Left lung (tissue), 10 donors: ENCODE measurements around the gene FRY. TPM values are rescaled to one million over a fixed set of nuclear protein-coding genes. Genes with fewer than 3 reads are reported as not detected.

Experiments
- ATAC-seq: fragments of 200-7000 bp; cut with Tn5 transposase; one replicate; pipeline ENCODE4 v1.9.1; 2020; ENCODE audit warnings: moderate library complexity
- DNase-seq, 4 donors: peaks; one replicate each; pipeline ENCODE4 v3.0.0-alpha.2; 2013 to 2020
- H3K27ac ChIP-seq, 2 donors: fragments of 200-600 bp; sonication (generic) in 1 of 2; one replicate each; pipeline versions ENCODE4 v1.5.0 to v1.8.0; 2020 to 2021
- H3K27me3 ChIP-seq, 2 donors: fragments of 200-600 bp; sonication (generic) in 1 of 2; one replicate each; pipeline versions ENCODE4 v1.5.0 to v1.8.0; 2020 to 2021
- H3K36me3 ChIP-seq, 2 donors: fragments of 200-600 bp; sonication (generic) in 1 of 2; one replicate each; pipeline versions ENCODE4 v1.5.0 to v1.8.0; 2020 to 2021
- H3K4me1 ChIP-seq, 2 donors: fragments of 200-600 bp; one replicate each; pipeline ENCODE4 v1.8.0; 2021
- H3K4me3 ChIP-seq, 2 donors: fragments of 200-600 bp; sonication (generic) in 1 of 2; one replicate each; pipeline versions ENCODE4 v1.5.0 to v1.8.0; 2020 to 2021; ENCODE audit warnings: mild to moderate bottlenecking in 1 of 2
- H3K9me3 ChIP-seq, 2 donors: fragments of 200-600 bp; sonication (generic) in 1 of 2; one replicate each; pipeline versions ENCODE4 v1.5.0 to v1.8.0; 2020 to 2021
- CTCF ChIP-seq, 2 donors: fragments of 200-600 bp; sonication (generic) in 1 of 2; IDR thresholded peaks; one replicate each; pipeline versions ENCODE4 v1.5.0 to v1.8.0; 2021; ENCODE audit warnings: antibody characterized with exemption in 2 of 2
- intact Hi-C, 2 donors: fragments of 100-400 bp; cut with DNase I; formaldehyde crosslinking; loops; one replicate each; pipeline versions ENCODE4 v1.11.2 to v1.14.2; 2022
- polyA plus RNA-seq, 6 donors: library from polyadenylated mRNA; unstranded; fragments of 120-200 nt; gene quantifications; one replicate each; pipeline ENCODE4 v1.2.1, GENCODE V29; 2013; ENCODE audit not compliant: insufficient read length in 6 of 6
- total RNA-seq, 2 donors: library from RNA; stranded (reverse); fragmentation: NEBNext Ultra II Directional; extraction: Animal tissue kit (Norgen Biotek cat#: 25700); gene quantifications; one replicate each; pipeline ENCODE4 v1.2.1, GENCODE V29; 2021
- donor health status: DM: no; HTN: yes; CAD: no.
- donor health status: DM: no; HTN: no; CAD: no.

FRY gene
- total and polyA plus RNA-seq, 8 donors: 41.6 to 53.4 (median 49.2) TPM

GRCh38 chr13:32041429-32041828, 9.9 kb downstream of the FRY start:
- H3K27ac ChIP-seq: no peak overlapping the region
- H3K9me3 ChIP-seq: no peaks in the 10 kb centered on the region
- intact Hi-C loops: no loop called here
- ATAC-seq (no peak), DNase-seq (no peak)
- no peak for TF ChIP-seq CTCF (IDR thresholded peaks at IDR 0.05)
- no peaks in the 10 kb centered on the region for H3K36me3 ChIP-seq
- H3K4me3 ChIP-seq: no peak overlapping the region
- H3K27me3 ChIP-seq: no peaks in the 10 kb centered on the region
- peaks cover under 1 to 14% of the 10 kb centered on the region in 2 donors for H3K4me1 ChIP-seq

GRCh38 chr13:32042551-32042950, 11.0 kb downstream of the FRY start:
- Histone ChIP-seq H3K27me3 (no peaks in the 10 kb centered on the region), H3K9me3 (no peaks in the 10 kb centered on the region), H3K4me3 (no peak overlapping the region), H3K36me3 (no peaks in the 10 kb centered on the region), H3K4me1 (peaks cover 4 to 22% of the 10 kb centered on the region in 2 donors), H3K27ac (no peak overlapping the region)
- no peak for TF ChIP-seq CTCF (IDR thresholded peaks at IDR 0.05)
- intact Hi-C loops: no loop called here
- DNase-seq (no peak), ATAC-seq (no peak)

- ATAC-seq (no peak), DNase-seq (no peak)
- H3K9me3 ChIP-seq: no peaks in the 10 kb centered on the region
- H3K27ac ChIP-seq: no peak overlapping the region
- no peaks in the 10 kb centered on the region for H3K27me3 ChIP-seq
- no peaks in the 10 kb centered on the region for H3K36me3 ChIP-seq
- TF ChIP-seq CTCF (IDR thresholded peaks at IDR 0.05): no peak
- intact Hi-C loops: no loop called here
- peaks cover 4 to 39% of the 10 kb centered on the region in 2 donors for H3K4me1 ChIP-seq
- no peak overlapping the region for H3K4me3 ChIP-seq
These were observed 12.9 kb downstream of the FRY start for GRCh38 chr13:32044446-32044845.

- H3K4me1 ChIP-seq: peaks cover 4 to 39% of the 10 kb centered on the region in 2 donors
- ATAC-seq: no peak
- no peaks in the 10 kb centered on the region for H3K36me3 ChIP-seq
- H3K27me3 ChIP-seq: no peaks in the 10 kb centered on the region
- DNase-seq: no peak
- H3K27ac ChIP-seq: peak overlapping the region in 1 of 2 donors; percentile 79
- no peak overlapping the region for H3K4me3 ChIP-seq
- no peaks in the 10 kb centered on the region for H3K9me3 ChIP-seq
- intact Hi-C loops: no loop called here
- no peak for TF ChIP-seq CTCF (IDR thresholded peaks at IDR 0.05)
These were observed 14.0 kb downstream of the FRY start for GRCh38 chr13:32045537-32045936.

- Histone ChIP-seq H3K9me3 (no peaks in the 10 kb centered on the region), H3K36me3 (no peaks in the 10 kb centered on the region), H3K27ac (peak overlapping the region; percentile 2 to 79), H3K27me3 (no peaks in the 10 kb centered on the region), H3K4me3 (no peak overlapping the region), H3K4me1 (peaks cover 4 to 39% of the 10 kb centered on the region in 2 donors)
- TF ChIP-seq CTCF (IDR thresholded peaks at IDR 0.05): no peak
- ATAC-seq (peak; percentile 76), DNase-seq (peak in 2 of 4 donors; percentile 31 to 60)
- intact Hi-C loops: no loop called here
These were observed 14.6 kb downstream of the FRY start for GRCh38 chr13:32045982-32046785.
